Astrocyte (in vitro differentiated cells and primary cell): Measurements from ENCODE around the gene AHR.

ENCODE experiments used
- EZH2 ChIP-seq: IDR thresholded peaks from 2 replicates; pipeline ENCODE4 v1.6.1; 2012; ENCODE audit warnings: mild to moderate bottlenecking, low read length, inconsistent platforms; ENCODE audit not compliant: insufficient read depth
- TF ChIP-seq, protein P1 (sequence below): IDR thresholded peaks from 2 replicates; pipeline ENCODE4 v1.5.1; 2011; ENCODE audit warnings: low read depth, mild to moderate bottlenecking, inconsistent platforms, low read length, moderate library complexity; ENCODE audit not compliant: insufficient read depth

DNA sequence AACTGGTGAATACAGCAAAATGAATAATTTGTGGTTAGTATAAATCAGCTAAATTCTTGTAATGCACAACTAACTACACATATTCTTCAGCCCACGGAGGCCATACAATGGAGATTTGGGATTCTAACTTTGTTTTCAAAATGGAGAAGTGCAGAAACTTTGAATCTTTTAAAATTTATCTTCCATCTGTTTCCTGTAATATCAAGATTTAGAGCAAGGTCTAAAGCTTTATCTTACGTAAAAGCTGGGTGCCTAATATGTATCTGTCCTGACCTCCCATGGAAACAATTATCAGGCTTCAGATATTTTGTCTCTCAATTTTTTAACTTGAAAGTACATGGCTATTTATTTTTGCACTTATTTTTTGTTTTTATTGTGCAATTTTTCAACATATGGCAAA lies 5.0 kb upstream of the AHR start:
- TF ChIP-seq, protein P1, sequence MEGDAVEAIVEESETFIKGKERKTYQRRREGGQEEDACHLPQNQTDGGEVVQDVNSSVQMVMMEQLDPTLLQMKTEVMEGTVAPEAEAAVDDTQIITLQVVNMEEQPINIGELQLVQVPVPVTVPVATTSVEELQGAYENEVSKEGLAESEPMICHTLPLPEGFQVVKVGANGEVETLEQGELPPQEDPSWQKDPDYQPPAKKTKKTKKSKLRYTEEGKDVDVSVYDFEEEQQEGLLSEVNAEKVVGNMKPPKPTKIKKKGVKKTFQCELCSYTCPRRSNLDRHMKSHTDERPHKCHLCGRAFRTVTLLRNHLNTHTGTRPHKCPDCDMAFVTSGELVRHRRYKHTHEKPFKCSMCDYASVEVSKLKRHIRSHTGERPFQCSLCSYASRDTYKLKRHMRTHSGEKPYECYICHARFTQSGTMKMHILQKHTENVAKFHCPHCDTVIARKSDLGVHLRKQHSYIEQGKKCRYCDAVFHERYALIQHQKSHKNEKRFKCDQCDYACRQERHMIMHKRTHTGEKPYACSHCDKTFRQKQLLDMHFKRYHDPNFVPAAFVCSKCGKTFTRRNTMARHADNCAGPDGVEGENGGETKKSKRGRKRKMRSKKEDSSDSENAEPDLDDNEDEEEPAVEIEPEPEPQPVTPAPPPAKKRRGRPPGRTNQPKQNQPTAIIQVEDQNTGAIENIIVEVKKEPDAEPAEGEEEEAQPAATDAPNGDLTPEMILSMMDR: no peak
- TF ChIP-seq EZH2: no peak
